Measurements from ENCODE around the gene MAB21L3.

GRCh38 chr1:116096013-116096618, 15.1 kb upstream of the MAB21L3 start:
- no peak for TF ChIP-seq EZH2 (IDR thresholded peaks at IDR 0.05)
- no peak for TF ChIP-seq CTCF (IDR thresholded peaks at IDR 0.05)
